Upper lobe of left lung (tissue), 6 donors: ENCODE results near the gene TAF1L. TPM values are rescaled to one million over a fixed set of nuclear protein-coding genes. Genes with fewer than 3 reads are reported as not detected.
A peak's percentile ranks its signal among the peaks of the same experiment; 100 is the strongest.

Experiments used
- ATAC-seq, 2 donors: fragments of 200-7000 bp; cut with Tn5 transposase; one replicate each; pipeline ENCODE4 v1.9.1; 2022; ENCODE audit warnings: mild to moderate bottlenecking in 2 of 2, moderate library complexity in 2 of 2; ENCODE audit not compliant: low FRiP score in 2 of 2
- DNase-seq, 2 donors: peaks; one replicate each; pipeline ENCODE4 v3.0.0-alpha.2; 2019 to 2020
- H3K27ac ChIP-seq, 4 donors: fragments of 200-600 bp; sonication (generic); one replicate each; pipeline ENCODE4 v1.5.1; 2016 to 2019
- H3K27me3 ChIP-seq, 4 donors: fragments of 200-600 bp; sonication (generic); one replicate each; pipeline ENCODE4 v1.5.1; 2017 to 2019
- H3K36me3 ChIP-seq, 4 donors: fragments of 200-600 bp; sonication (generic); one replicate each; pipeline ENCODE4 v1.5.1; 2016 to 2019
- H3K4me1 ChIP-seq, 4 donors: fragments of 200-600 bp; sonication (generic); one replicate each; pipeline ENCODE4 v1.5.1; 2018 to 2019
- H3K4me3 ChIP-seq, 4 donors: fragments of 200-600 bp; sonication (generic); one replicate each; pipeline ENCODE4 v1.5.1; 2017 to 2019; ENCODE audit warnings: mild to moderate bottlenecking in 2 of 4, moderate library complexity in 1 of 4
- H3K9me3 ChIP-seq, 4 donors: fragments of 200-600 bp; sonication (generic); one replicate each; pipeline ENCODE4 v1.5.1; 2018 to 2019
- CTCF ChIP-seq, 6 experiments: fragments of 450-650 bp in 4 of 6; fragments of 200-600 bp in 2 of 6; sonication (generic) in 2 of 6; IDR thresholded peaks; one replicate each; pipeline ENCODE4 v1.5.1; 2016 to 2019; ENCODE audit warnings: antibody characterized with exemption in 6 of 6
- EP300 ChIP-seq, 4 donors: sonication (generic); formaldehyde crosslinking; IDR thresholded peaks; one replicate each; pipeline ENCODE4 v1.5.1; 2017; ENCODE audit warnings: antibody characterized with exemption in 4 of 4, control low read depth in 2 of 4
- POLR2A ChIP-seq, 4 donors: fragments of 450-650 bp; IDR thresholded peaks; one replicate each; pipeline ENCODE4 v1.5.1; 2016 to 2017; ENCODE audit warnings: antibody characterized with exemption in 4 of 4, mild to moderate bottlenecking in 2 of 4
- POLR2AphosphoS5 ChIP-seq, 2 donors: sonication (generic); formaldehyde crosslinking; IDR thresholded peaks; one replicate each; pipeline ENCODE4 v1.5.1; 2017; ENCODE audit warnings: antibody characterized with exemption in 2 of 2
- WGBS, 2 donors: methylation state at CpG; one replicate each; pipeline ENCODE4 v1.1.5; 2017 to 2018; 5-methylcytosine and 5-hydroxymethylcytosine counted together
- total RNA-seq, 6 donors: library from RNA; depleted of rRNA in 4 of 6; stranded (reverse); fragments of >200 nt in 4 of 6; gene quantifications; one replicate each; pipeline versions ENCODE4 v1.1.0 to v1.2.1, GENCODE V29; 2016 to 2021
- donor health status: DM: no; HTN: no; CAD: no; lungs with moderate emphysema.
- donor health status: DM: no; HTN: yes; CAD: no; lungs with severe emphysema.

Gene TAF1L
- total RNA-seq, 6 donors from 2014 or later = not detected

GRCh38 chr9:32631991-32632390, 3.5 kb downstream of the TAF1L start:
- H3K27me3 ChIP-seq = no peaks in the 10 kb centered on the region
- no peak overlapping the region for H3K4me3 ChIP-seq
- WGBS, 2 donors = 77 to 84% methylated on average over 9 of the region's 9 CpGs
- no peaks in the 10 kb centered on the region for H3K36me3 ChIP-seq
- ATAC-seq = no peak
- H3K27ac ChIP-seq = no peak overlapping the region
- TF ChIP-seq POLR2A (IDR thresholded peaks at IDR 0.05) (no peak), EP300 (IDR thresholded peaks at IDR 0.05) (no peak), POLR2AphosphoS5 (IDR thresholded peaks at IDR 0.05) (no peak), CTCF (IDR thresholded peaks at IDR 0.05) (no peak)
- H3K4me1 ChIP-seq = no peaks in the 10 kb centered on the region
- H3K9me3 ChIP-seq = no peaks in the 10 kb centered on the region
- no peak for DNase-seq

- ATAC-seq (no peak), DNase-seq (no peak)
- TF ChIP-seq CTCF (IDR thresholded peaks at IDR 0.05) (no peak), POLR2A (IDR thresholded peaks at IDR 0.05) (no peak), EP300 (IDR thresholded peaks at IDR 0.05) (no peak), POLR2AphosphoS5 (IDR thresholded peaks at IDR 0.05) (no peak)
- Histone ChIP-seq H3K4me1 (no peaks in the 10 kb centered on the region), H3K9me3 (no peaks in the 10 kb centered on the region), H3K27ac (no peak overlapping the region), H3K36me3 (no peaks in the 10 kb centered on the region), H3K27me3 (no peaks in the 10 kb centered on the region), H3K4me3 (no peak overlapping the region)
Measured at GRCh38 chr9:32627394-32627954, 8.0 kb downstream of the TAF1L start.

GRCh38 chr9:32625320-32625719, 10.1 kb downstream of the TAF1L start:
- H3K4me1 ChIP-seq = no peaks in the 10 kb centered on the region
- TF ChIP-seq POLR2A (IDR thresholded peaks at IDR 0.05) (no peak), EP300 (IDR thresholded peaks at IDR 0.05) (no peak), POLR2AphosphoS5 (IDR thresholded peaks at IDR 0.05) (no peak), CTCF (IDR thresholded peaks at IDR 0.05) (no peak)
- DNase-seq = no peak
- 81 to 84% methylated on average over 2 of the region's 2 CpGs for WGBS, 2 donors
- no peak overlapping the region for H3K27ac ChIP-seq
- H3K4me3 ChIP-seq = no peak overlapping the region
- H3K36me3 ChIP-seq = no peaks in the 10 kb centered on the region
- H3K27me3 ChIP-seq = no peaks in the 10 kb centered on the region
- H3K9me3 ChIP-seq = no peaks in the 10 kb centered on the region
- ATAC-seq = no peak

GRCh38 chr9:32622948-32623347, 12.5 kb downstream of the TAF1L start:
- DNase-seq = no peak
- Histone ChIP-seq H3K36me3 (no peaks in the 10 kb centered on the region), H3K9me3 (no peaks in the 10 kb centered on the region), H3K4me1 (no peaks in the 10 kb centered on the region), H3K27ac (no peak overlapping the region), H3K4me3 (no peak overlapping the region), H3K27me3 (no peaks in the 10 kb centered on the region)
- TF ChIP-seq CTCF (IDR thresholded peaks at IDR 0.05) = no peak
- TF ChIP-seq EP300 (IDR thresholded peaks at IDR 0.05) = no peak
- TF ChIP-seq POLR2AphosphoS5 (IDR thresholded peaks at IDR 0.05) = no peak
- no peak for TF ChIP-seq POLR2A (IDR thresholded peaks at IDR 0.05)
- 74 to 77% methylated on average over 1 of the region's 1 CpG for WGBS, 2 donors
- ATAC-seq = no peak

GRCh38 chr9:32618261-32618660, 17.2 kb downstream of the TAF1L start:
- no peak for DNase-seq
- no peak overlapping the region for H3K4me3 ChIP-seq
- 79 to 80% methylated on average over 5 of the region's 5 CpGs for WGBS, 2 donors

More at GRCh38 chr9:32618261-32618660, 17.2 kb downstream of the TAF1L start:
- H3K4me1 ChIP-seq = no peaks in the 10 kb centered on the region
- H3K27me3 ChIP-seq = no peaks in the 10 kb centered on the region
- no peaks in the 10 kb centered on the region for H3K36me3 ChIP-seq
- no peak overlapping the region for H3K27ac ChIP-seq
- no peaks in the 10 kb centered on the region for H3K9me3 ChIP-seq
- peak in 1 of 2 donors; percentile 15 for ATAC-seq
- TF ChIP-seq CTCF (IDR thresholded peaks at IDR 0.05) (no peak), POLR2A (IDR thresholded peaks at IDR 0.05) (no peak)
